Measurements from ENCODE around the gene FOXF1.

The FOXF1 gene

GRCh38 chr16:86559802-86560305 is 49.5 kb downstream of the FOXF1 start:
- no peak for DNase-seq

GRCh38 chr16:86562356-86562755 is 52.0 kb downstream of the FOXF1 start:
- DNase-seq: no peak

- DNase-seq: peak; percentile 33
These were observed 53.4 kb downstream of the FOXF1 start for GRCh38 chr16:86563469-86564345.
